Measurements from ENCODE around the gene HARS1. TPM values are rescaled to one million over a fixed set of nuclear protein-coding genes. Genes with fewer than 3 reads are reported as not detected.
"Not testable (repeated sequence)": the region's sequence is repeated elsewhere in the genome, so short reads cannot be mapped to it uniquely, and the experiment has no call there.

HARS1 gene
- 56.5 TPM for total RNA-seq
- polyA plus RNA-seq, result 10 to 100 TPM; 58.0 to 74.4 (median 60.5) TPM

GRCh38 chr5:140690941-140691924 lies at the start of gene HARS1, which contains the start of gene HARS2:
HARS1 (minus strand) TSS chr5:140691370; CDS start chr5:140691304, 66 bp downstream.
HARS2 (plus strand) TSS chr5:140691455; CDS start chr5:140691649, 194 bp downstream.
- Mint-ChIP-seq H3K4me1 (peaks cover 18 to 58% (median 46%) of the 10 kb centered on the region in 4 donors), H3K27ac (peak within 1 kb of the TSS; percentile 97 to 100 (median 98)), H3K9me3 (peaks cover 0 to 1% (median 0%) of the 10 kb centered on the region in 7 donors), H3K36me3 (peaks cover 26% of the 10 kb centered on the region), H3K4me3 (peak within 1 kb of the TSS; percentile 91 to 99 (median 96)), H3K27me3 (no peaks in the 10 kb centered on the region)
- DNase-seq (peak; percentile 77 to 92 (median 82)), ATAC-seq (ENCODE audit: low read depth in 2 of 2) (peak; percentile 95 to 98)
- Histone ChIP-seq H3K27me3 (ENCODE audit: control insufficient read depth, insufficient read depth, low read length) (no peaks in the 10 kb centered on the region), H3K4me3 (ENCODE audit: low read depth, low read length) (peak within 1 kb of the TSS; percentile 92), H3K27ac (ENCODE audit: insufficient read depth, low read length, poor library complexity, severe bottlenecking) (peak within 1 kb of the TSS; percentile 87), H3K4me1 (ENCODE audit: control insufficient read depth, insufficient read depth, low read length, poor library complexity, severe bottlenecking) (peaks cover 30% of the 10 kb centered on the region), H3K36me3 (ENCODE audit: control insufficient read depth, insufficient read depth, low read length) (peaks cover 37% of the 10 kb centered on the region), H3K9me3 (ENCODE audit: control insufficient read depth in 2 of 2, low read length in 2 of 2) (no peaks in the 10 kb centered on the region)

GRCh38 chr5:140737486-140737885 lies 46.3 kb upstream of the HARS1 start:
- Histone ChIP-seq H3K27ac (ENCODE audit: insufficient read depth, low read length, poor library complexity, severe bottlenecking) (no peak overlapping the region), H3K4me1 (ENCODE audit: control insufficient read depth, insufficient read depth, low read length, poor library complexity, severe bottlenecking) (no peaks in the 10 kb centered on the region), H3K27me3 (ENCODE audit: control insufficient read depth, insufficient read depth, low read length) (peaks cover 10% of the 10 kb centered on the region), H3K9me3 (ENCODE audit: control insufficient read depth in 2 of 2, low read length in 2 of 2) (peaks cover 0 to 7% of the 10 kb centered on the region in 2 experiments), H3K36me3 (ENCODE audit: control insufficient read depth, insufficient read depth, low read length) (no peaks in the 10 kb centered on the region), H3K4me3 (ENCODE audit: low read depth, low read length) (no peak overlapping the region)
- no peaks in the 10 kb centered on the region for H3K36me3 Mint-ChIP-seq
- ATAC-seq (ENCODE audit: low read depth in 2 of 2), result no peak
- no peak for DNase-seq
- no peaks in the 10 kb centered on the region for H3K4me1 Mint-ChIP-seq
- H3K27me3 Mint-ChIP-seq, result peaks cover 8% of the 10 kb centered on the region
- no peak overlapping the region for H3K4me3 Mint-ChIP-seq
- peaks cover 0 to 25% (median 5%) of the 10 kb centered on the region in 7 donors for H3K9me3 Mint-ChIP-seq
- no peak overlapping the region for H3K27ac Mint-ChIP-seq

DNA sequence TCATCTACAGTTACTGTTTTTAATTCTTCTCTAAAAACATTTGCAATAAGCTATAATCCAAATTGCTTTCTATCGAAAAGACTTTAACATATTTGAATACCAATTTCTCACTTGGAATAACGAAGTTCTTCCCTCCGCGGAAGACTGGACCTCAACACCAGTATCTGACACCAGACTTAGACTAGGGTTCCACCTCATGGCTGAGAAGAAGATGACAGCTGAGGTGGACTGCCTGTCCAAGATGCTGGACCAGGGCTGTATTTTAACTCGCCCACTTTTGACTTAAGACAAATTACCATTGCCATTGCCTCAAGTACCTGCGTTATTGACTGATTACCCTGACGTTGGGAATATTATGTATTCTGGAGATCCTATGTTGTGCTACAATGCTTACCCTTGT lies 43.2 kb upstream of the HARS1 start:
- no peaks in the 10 kb centered on the region for H3K36me3 ChIP-seq (ENCODE audit: control insufficient read depth, insufficient read depth, low read length)
- H3K4me1 Mint-ChIP-seq, result no peaks in the 10 kb centered on the region
- H3K27ac ChIP-seq (ENCODE audit: insufficient read depth, low read length, poor library complexity, severe bottlenecking), result no peak overlapping the region
- no peaks in the 10 kb centered on the region for H3K36me3 Mint-ChIP-seq
- no peaks in the 10 kb centered on the region for H3K4me1 ChIP-seq (ENCODE audit: control insufficient read depth, insufficient read depth, low read length, poor library complexity, severe bottlenecking)
- H3K9me3 Mint-ChIP-seq, result peaks cover 0 to 8% (median 2%) of the 10 kb centered on the region in 7 donors
- DNase-seq, result no peak
- H3K4me3 ChIP-seq (ENCODE audit: low read depth, low read length), result no peak overlapping the region
- no peak overlapping the region for H3K4me3 Mint-ChIP-seq
- no peak for ATAC-seq (ENCODE audit: low read depth in 2 of 2)
- peaks cover 8% of the 10 kb centered on the region for H3K27me3 Mint-ChIP-seq
- peaks cover 14% of the 10 kb centered on the region for H3K27me3 ChIP-seq (ENCODE audit: control insufficient read depth, insufficient read depth, low read length)
- H3K27ac Mint-ChIP-seq, result no peak overlapping the region
- H3K9me3 ChIP-seq (ENCODE audit: control insufficient read depth in 2 of 2, low read length in 2 of 2), result no peaks in the 10 kb centered on the region

DNA sequence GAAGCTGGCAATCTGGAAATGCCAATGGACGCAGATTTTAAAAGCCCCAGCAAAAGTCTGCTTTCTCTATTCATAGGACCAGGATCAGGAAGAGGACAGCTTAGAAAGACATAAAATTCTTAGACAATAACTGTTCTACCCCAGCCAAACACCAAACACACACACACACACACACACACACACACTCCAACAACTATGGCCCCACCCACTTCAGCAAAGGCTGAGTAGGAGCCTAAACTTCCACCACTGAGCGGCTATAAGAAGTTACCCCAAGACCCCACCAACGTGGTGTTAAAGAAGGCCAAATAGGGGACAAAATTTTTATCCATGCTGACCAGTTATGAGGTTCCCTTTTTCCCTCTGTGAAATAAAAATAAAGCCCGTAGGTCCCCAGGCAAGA lies 41.9 kb upstream of the HARS1 start:
- peaks cover 0 to 7% (median 3%) of the 10 kb centered on the region in 7 donors for H3K9me3 Mint-ChIP-seq
- no peak overlapping the region for H3K4me3 Mint-ChIP-seq
- Histone ChIP-seq H3K9me3 (ENCODE audit: control insufficient read depth in 2 of 2, low read length in 2 of 2) (no peaks in the 10 kb centered on the region), H3K4me1 (ENCODE audit: control insufficient read depth, insufficient read depth, low read length, poor library complexity, severe bottlenecking) (no peaks in the 10 kb centered on the region), H3K4me3 (ENCODE audit: low read depth, low read length) (no peak overlapping the region), H3K27ac (ENCODE audit: insufficient read depth, low read length, poor library complexity, severe bottlenecking) (no peak overlapping the region), H3K27me3 (ENCODE audit: control insufficient read depth, insufficient read depth, low read length) (peaks cover 14% of the 10 kb centered on the region), H3K36me3 (ENCODE audit: control insufficient read depth, insufficient read depth, low read length) (no peaks in the 10 kb centered on the region)
- peaks cover 0 to under 1% (median 0%) of the 10 kb centered on the region in 4 donors for H3K4me1 Mint-ChIP-seq
- H3K36me3 Mint-ChIP-seq, result no peaks in the 10 kb centered on the region
- no peak overlapping the region for H3K27ac Mint-ChIP-seq
- DNase-seq (no peak), ATAC-seq (ENCODE audit: low read depth in 2 of 2) (no peak)
- H3K27me3 Mint-ChIP-seq, result peaks cover 4% of the 10 kb centered on the region

DNA sequence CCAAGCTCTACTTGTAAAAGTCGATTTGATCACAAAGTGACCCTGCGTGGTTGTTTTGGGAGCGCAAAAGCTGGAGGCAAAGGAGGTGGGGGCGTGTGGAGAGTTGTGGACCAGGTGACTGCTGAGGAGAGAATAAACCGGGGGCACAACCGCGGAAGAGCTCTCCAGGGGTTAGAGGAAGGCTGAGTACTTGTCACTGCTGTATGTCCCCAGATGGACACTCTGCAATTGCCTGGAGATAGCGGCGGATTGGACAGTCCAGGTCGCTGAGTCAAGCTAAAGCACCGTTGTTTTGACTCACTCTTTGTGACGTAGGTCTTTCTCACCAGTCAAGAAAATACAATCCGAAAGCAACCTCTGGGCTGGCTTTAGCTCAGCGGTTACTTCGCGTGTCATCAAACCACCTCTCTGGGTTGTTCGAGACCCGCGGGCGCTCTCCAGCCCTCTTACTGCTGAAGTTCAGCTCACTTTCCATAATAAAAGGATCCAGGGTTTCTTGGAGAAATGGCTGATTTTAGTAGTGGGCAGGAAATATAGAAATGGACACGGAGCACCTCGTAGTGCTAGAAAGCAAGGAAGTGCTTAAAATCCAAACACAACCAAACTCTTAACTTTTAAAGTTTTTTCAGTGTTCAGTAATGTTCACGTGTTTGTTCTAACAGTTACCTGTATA lies 34.8 kb upstream of the HARS1 start:
- peak overlapping the region in 2 of 3 donors; percentile 52 to 70 for H3K27ac Mint-ChIP-seq

DNA sequence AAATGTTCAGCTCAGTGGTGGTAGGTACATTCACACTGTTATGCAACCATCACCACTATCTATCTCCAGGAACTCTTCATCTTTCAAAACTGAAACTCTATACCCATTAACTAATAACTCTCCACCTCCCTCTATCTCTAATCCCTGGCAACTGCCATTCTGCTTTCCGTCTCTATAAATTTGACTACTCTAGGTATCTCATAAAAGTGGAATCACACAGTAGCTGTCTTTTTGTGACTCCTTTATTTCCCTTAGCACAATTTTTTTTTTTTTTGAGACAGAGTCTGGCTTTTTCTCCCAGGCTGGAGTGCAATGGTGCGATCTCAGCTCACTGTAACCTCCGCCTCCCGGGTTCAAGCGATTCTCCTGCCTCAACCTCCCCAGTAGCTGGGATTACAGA lies 30.2 kb upstream of the HARS1 start:
- DNase-seq; H3K4me3 ChIP-seq (ENCODE audit: low read depth, low read length); H3K4me1 ChIP-seq (ENCODE audit: control insufficient read depth, insufficient read depth, low read length, poor library complexity, severe bottlenecking); H3K27me3 ChIP-seq (ENCODE audit: control insufficient read depth, insufficient read depth, low read length); ATAC-seq (ENCODE audit: low read depth in 2 of 2); H3K36me3 ChIP-seq (ENCODE audit: control insufficient read depth, insufficient read depth, low read length); H3K27ac ChIP-seq (ENCODE audit: insufficient read depth, low read length, poor library complexity, severe bottlenecking); H3K9me3 ChIP-seq (ENCODE audit: control insufficient read depth in 2 of 2, low read length in 2 of 2); H3K9me3 Mint-ChIP-seq; H3K27ac Mint-ChIP-seq; H3K36me3 Mint-ChIP-seq; H3K4me3 Mint-ChIP-seq: not testable (repeated sequence)
- Mint-ChIP-seq H3K27me3 (peaks cover 31% of the 10 kb centered on the region), H3K4me1 (peaks cover 3 to 23% (median 15%) of the 10 kb centered on the region in 4 donors)

More for the DNA sequence above, 34.8 kb upstream of the HARS1 start:
- Histone ChIP-seq H3K4me3 (ENCODE audit: low read depth, low read length) (peak overlapping the region; percentile 58), H3K27me3 (ENCODE audit: control insufficient read depth, insufficient read depth, low read length) (peaks cover 2% of the 10 kb centered on the region), H3K9me3 (ENCODE audit: control insufficient read depth in 2 of 2, low read length in 2 of 2) (no peaks in the 10 kb centered on the region), H3K4me1 (ENCODE audit: control insufficient read depth, insufficient read depth, low read length, poor library complexity, severe bottlenecking) (peaks cover 7% of the 10 kb centered on the region), H3K36me3 (ENCODE audit: control insufficient read depth, insufficient read depth, low read length) (no peaks in the 10 kb centered on the region), H3K27ac (ENCODE audit: insufficient read depth, low read length, poor library complexity, severe bottlenecking) (no peak overlapping the region)
- H3K9me3 Mint-ChIP-seq, result peaks cover 0 to 3% (median 0%) of the 10 kb centered on the region in 7 donors
- H3K27me3 Mint-ChIP-seq, result peaks cover 31% of the 10 kb centered on the region
- DNase-seq (peak; percentile 37 to 79 (median 60)), ATAC-seq (ENCODE audit: low read depth in 2 of 2) (peak; percentile 88 to 90)
- H3K36me3 Mint-ChIP-seq, result no peaks in the 10 kb centered on the region
- H3K4me3 Mint-ChIP-seq, result peak overlapping the region; percentile 36 to 84 (median 76)
- H3K4me1 Mint-ChIP-seq, result peaks cover 3 to 19% (median 9%) of the 10 kb centered on the region in 4 donors

DNA sequence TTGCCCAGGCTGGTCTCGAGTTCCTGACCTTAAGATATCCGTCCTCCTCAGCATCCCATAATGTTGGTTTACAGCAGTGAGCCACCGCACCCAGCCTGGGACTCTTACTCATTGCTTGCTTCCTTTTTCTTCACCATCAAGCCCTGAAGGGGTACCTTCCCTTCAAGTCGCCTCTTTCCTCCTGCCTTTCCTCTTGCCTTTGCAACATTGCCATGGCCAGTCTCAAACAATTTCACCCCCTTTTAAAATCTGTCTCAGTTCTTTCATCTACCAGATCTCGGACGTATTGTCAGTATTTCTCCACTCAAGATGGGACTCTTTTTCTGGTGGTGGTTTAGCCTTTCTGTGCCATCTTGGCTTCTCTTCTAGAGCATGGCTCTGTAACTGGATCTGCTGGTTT lies 29.6 kb upstream of the HARS1 start:
- H3K27me3 ChIP-seq (ENCODE audit: control insufficient read depth, insufficient read depth, low read length); H3K4me1 ChIP-seq (ENCODE audit: control insufficient read depth, insufficient read depth, low read length, poor library complexity, severe bottlenecking); H3K4me3 Mint-ChIP-seq; H3K36me3 Mint-ChIP-seq; H3K9me3 ChIP-seq (ENCODE audit: control insufficient read depth in 2 of 2, low read length in 2 of 2); H3K36me3 ChIP-seq (ENCODE audit: control insufficient read depth, insufficient read depth, low read length); H3K9me3 Mint-ChIP-seq; H3K27ac ChIP-seq (ENCODE audit: insufficient read depth, low read length, poor library complexity, severe bottlenecking); H3K4me3 ChIP-seq (ENCODE audit: low read depth, low read length); ATAC-seq (ENCODE audit: low read depth in 2 of 2); DNase-seq: not testable (repeated sequence)
- Mint-ChIP-seq H3K4me1 (peaks cover 0 to 16% (median 12%) of the 10 kb centered on the region in 4 donors), H3K27ac (peak overlapping the region in 1 of 3 donors; percentile 22), H3K27me3 (peaks cover 24% of the 10 kb centered on the region)

Measured in CD4-positive, CD25-positive, alpha-beta regulatory T cell (primary cell).